Stomach (tissue), 9 donors: ENCODE data around the gene ARHGEF1. TPM values are rescaled to one million over a fixed set of nuclear protein-coding genes. Genes with fewer than 3 reads are reported as not detected.

Experiments
- DNase-seq, 2 donors: peaks; one replicate each; pipeline versions ENCODE4 v3.0.0 to v3.0.0-alpha.2; 2013 to 2019
- H3K27ac ChIP-seq, 5 donors: fragments of 200-600 bp in 4 of 5; sonication (generic) in 4 of 5; one replicate each; pipeline ENCODE4 v1.5.1; 2013 to 2019; ENCODE audit warnings: mild to moderate bottlenecking in 1 of 5, moderate library complexity in 1 of 5
- H3K27me3 ChIP-seq, 3 donors: fragments of 200-600 bp; sonication (generic); one replicate each; pipeline ENCODE4 v1.5.1; 2017 to 2019; ENCODE audit warnings: mixed run types in 1 of 3
- H3K36me3 ChIP-seq, 4 donors: fragments of 200-600 bp; sonication (generic); 1 replicate in 3 of 4; 2 replicates in 1 of 4; pipeline ENCODE4 v1.5.1; 2016 to 2019
- H3K4me1 ChIP-seq, 4 donors: fragments of 200-600 bp; sonication (generic); one replicate each; pipeline ENCODE4 v1.5.1; 2016 to 2019
- H3K4me3 ChIP-seq, 4 donors: fragments of 200-600 bp; sonication (generic) in 3 of 4; one replicate each; pipeline ENCODE4 v1.5.1; 2016 to 2019; ENCODE audit warnings: mild to moderate bottlenecking in 1 of 4
- H3K9me3 ChIP-seq, 4 donors: fragments of 200-600 bp; sonication (generic); one replicate each; pipeline ENCODE4 v1.5.1; 2016 to 2019
- EP300 ChIP-seq: sonication (generic); formaldehyde crosslinking; IDR thresholded peaks from one replicate; pipeline ENCODE4 v1.6.1; 2017; ENCODE audit warnings: antibody characterized with exemption
- POLR2A ChIP-seq, 4 donors: fragments of 450-650 bp; IDR thresholded peaks; one replicate each; pipeline ENCODE4 v1.6.1; 2016; ENCODE audit warnings: antibody characterized with exemption in 4 of 4, control low read depth in 2 of 4, mild to moderate bottlenecking in 1 of 4, moderate library complexity in 1 of 4
- POLR2AphosphoS5 ChIP-seq, 3 donors: sonication (generic); formaldehyde crosslinking; IDR thresholded peaks; one replicate each; pipeline ENCODE4 v1.6.1; 2016; ENCODE audit warnings: antibody characterized with exemption in 3 of 3
- WGBS, 5 donors: extraction: QIAGEN DNeasy Blood & Tissue Kit in 3 of 5; methylation state at CpG; one replicate each; pipeline versions ENCODE4 v1.1.5 to v1.1.7; 2013 to 2018; 5-methylcytosine and 5-hydroxymethylcytosine counted together
- intact Hi-C: fragments of 100-400 bp; cut with DNase I; formaldehyde crosslinking; loops from one replicate; pipeline ENCODE4 v1.15.1; 2023; ENCODE audit warnings: low total_unique reads
- polyA plus RNA-seq, 3 donors: library from polyadenylated mRNA; stranded (reverse); fragments of 200-250 nt; gene quantifications; one replicate each; pipeline ENCODE4 v1.2.3, GENCODE V29; 2013
- total RNA-seq, 5 donors: library from RNA; depleted of rRNA; stranded (reverse); fragments of >200 nt; gene quantifications; one replicate each; pipeline versions ENCODE4 v1.1.0 to v1.2.3, GENCODE V29; 2014 to 2016
- TF ChIP-seq, protein P1 (sequence below), 7 experiments: fragments of 450-650 bp in 4 of 7; fragments of 200-600 bp in 3 of 7; sonication (generic) in 3 of 7; IDR thresholded peaks; one replicate each; pipeline ENCODE4 v1.5.1; 2016 to 2019; ENCODE audit warnings: antibody characterized with exemption in 7 of 7, control low read depth in 2 of 7, mild to moderate bottlenecking in 1 of 7
- donor health status: healthy with polysubstance abuse.
- donor health status: Bipolar disorder and iron deficiency.
- donor health status: healthy.

ARHGEF1 gene
- total and polyA plus RNA-seq, 8 donors, result 40.8 to 329 (median 143) TPM

DNA sequence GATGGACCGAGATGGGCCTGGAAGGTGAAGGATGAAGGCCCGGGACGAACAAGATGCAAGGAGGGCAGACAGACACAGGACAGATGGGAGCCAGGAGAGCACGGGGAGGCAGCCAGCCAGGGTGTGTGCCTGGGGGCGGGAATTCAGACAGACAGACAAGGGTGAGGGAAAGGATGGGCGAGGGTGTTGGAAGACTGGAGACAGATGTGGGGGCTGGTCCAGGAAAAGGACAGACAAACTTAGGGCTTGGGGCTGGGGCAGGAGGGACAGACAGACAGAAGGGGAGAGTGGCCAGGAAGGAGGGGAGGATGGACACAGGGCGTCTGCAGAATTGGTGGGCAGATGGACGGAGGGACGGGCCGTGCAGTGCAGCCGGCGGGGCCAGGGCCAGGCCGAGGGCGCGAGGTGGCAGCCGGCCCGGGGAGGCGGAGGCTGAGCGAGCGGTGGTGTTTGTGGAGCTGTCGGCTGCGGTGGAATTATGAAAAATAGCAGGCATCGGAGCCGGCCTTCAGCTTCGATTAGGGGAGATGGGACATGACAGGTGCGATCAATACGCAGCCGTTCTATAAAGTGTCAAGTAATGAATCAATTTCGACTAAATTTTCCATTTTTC lies 49.8 kb downstream of the ARHGEF1 start:
- no peak overlapping the region for H3K27ac ChIP-seq
- H3K36me3 ChIP-seq, result no peaks in the 10 kb centered on the region
- TF ChIP-seq POLR2AphosphoS5 (IDR thresholded peaks at IDR 0.05) (no peak), EP300 (no peak), POLR2A (IDR thresholded peaks at IDR 0.05) (no peak)
- TF ChIP-seq, protein P1, sequence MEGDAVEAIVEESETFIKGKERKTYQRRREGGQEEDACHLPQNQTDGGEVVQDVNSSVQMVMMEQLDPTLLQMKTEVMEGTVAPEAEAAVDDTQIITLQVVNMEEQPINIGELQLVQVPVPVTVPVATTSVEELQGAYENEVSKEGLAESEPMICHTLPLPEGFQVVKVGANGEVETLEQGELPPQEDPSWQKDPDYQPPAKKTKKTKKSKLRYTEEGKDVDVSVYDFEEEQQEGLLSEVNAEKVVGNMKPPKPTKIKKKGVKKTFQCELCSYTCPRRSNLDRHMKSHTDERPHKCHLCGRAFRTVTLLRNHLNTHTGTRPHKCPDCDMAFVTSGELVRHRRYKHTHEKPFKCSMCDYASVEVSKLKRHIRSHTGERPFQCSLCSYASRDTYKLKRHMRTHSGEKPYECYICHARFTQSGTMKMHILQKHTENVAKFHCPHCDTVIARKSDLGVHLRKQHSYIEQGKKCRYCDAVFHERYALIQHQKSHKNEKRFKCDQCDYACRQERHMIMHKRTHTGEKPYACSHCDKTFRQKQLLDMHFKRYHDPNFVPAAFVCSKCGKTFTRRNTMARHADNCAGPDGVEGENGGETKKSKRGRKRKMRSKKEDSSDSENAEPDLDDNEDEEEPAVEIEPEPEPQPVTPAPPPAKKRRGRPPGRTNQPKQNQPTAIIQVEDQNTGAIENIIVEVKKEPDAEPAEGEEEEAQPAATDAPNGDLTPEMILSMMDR (IDR thresholded peaks at IDR 0.05), result no peak
- H3K4me3 ChIP-seq, result no peak overlapping the region
- peaks cover 13 to 100% (median 61%) of the 10 kb centered on the region in 3 donors for H3K27me3 ChIP-seq
- H3K4me1 ChIP-seq, result peaks cover 23 to 48% (median 28%) of the 10 kb centered on the region in 4 donors
- intact Hi-C loops, result loop anchor here (10.0 kb wide), 1 partner anchor 58 kb away; the partner anchor contains the start of gene CD79A
- WGBS, 5 donors, result 34 to 39% (median 37%) methylated on average over 29 of the region's 29 CpGs
- DNase-seq, result no peak
- H3K9me3 ChIP-seq, result no peaks in the 10 kb centered on the region

- Histone ChIP-seq H3K36me3 (no peaks in the 10 kb centered on the region), H3K4me1 (peaks cover 13 to 38% (median 17%) of the 10 kb centered on the region in 4 donors), H3K4me3 (no peak overlapping the region), H3K27me3 (peaks cover 7 to 99% (median 51%) of the 10 kb centered on the region in 3 donors), H3K27ac (no peak overlapping the region), H3K9me3 (no peaks in the 10 kb centered on the region)
- intact Hi-C loops, result loop anchor here (10.0 kb wide), 1 partner anchor 59 kb away; the partner anchor contains the start of gene CD79A
- 73 to 77% (median 75%) methylated on average over 7 of the region's 7 CpGs for WGBS, 5 donors
- no peak for DNase-seq
- TF ChIP-seq, protein P1 (IDR thresholded peaks at IDR 0.05), result no peak
- no peak for TF ChIP-seq POLR2A (IDR thresholded peaks at IDR 0.05)
- TF ChIP-seq EP300, result no peak
- no peak for TF ChIP-seq POLR2AphosphoS5 (IDR thresholded peaks at IDR 0.05)
These were observed 50.9 kb downstream of the ARHGEF1 start for GRCh38 chr19:41933693-41934426.

- 23 to 29% (median 26%) methylated on average over 7 of the region's 7 CpGs for WGBS, 5 donors
- no peak for TF ChIP-seq EP300
- TF ChIP-seq, protein P1 (IDR thresholded peaks at IDR 0.05), result peak in 5 of 7 experiments; percentile 56 to 84 (median 81)
- Histone ChIP-seq H3K4me3 (no peak overlapping the region), H3K27ac (no peak overlapping the region), H3K4me1 (peaks cover 7 to 33% (median 15%) of the 10 kb centered on the region in 4 donors), H3K9me3 (no peaks in the 10 kb centered on the region), H3K27me3 (peaks cover 8 to 99% (median 45%) of the 10 kb centered on the region in 3 donors), H3K36me3 (no peaks in the 10 kb centered on the region)
- intact Hi-C loops, result loop anchor here (10.0 kb wide), 1 partner anchor 60 kb away; the partner anchor contains the start of gene CD79A
- peak; percentile 77 to 89 for DNase-seq
These were observed 51.9 kb downstream of the ARHGEF1 start for GRCh38 chr19:41934849-41935374.

DNA sequence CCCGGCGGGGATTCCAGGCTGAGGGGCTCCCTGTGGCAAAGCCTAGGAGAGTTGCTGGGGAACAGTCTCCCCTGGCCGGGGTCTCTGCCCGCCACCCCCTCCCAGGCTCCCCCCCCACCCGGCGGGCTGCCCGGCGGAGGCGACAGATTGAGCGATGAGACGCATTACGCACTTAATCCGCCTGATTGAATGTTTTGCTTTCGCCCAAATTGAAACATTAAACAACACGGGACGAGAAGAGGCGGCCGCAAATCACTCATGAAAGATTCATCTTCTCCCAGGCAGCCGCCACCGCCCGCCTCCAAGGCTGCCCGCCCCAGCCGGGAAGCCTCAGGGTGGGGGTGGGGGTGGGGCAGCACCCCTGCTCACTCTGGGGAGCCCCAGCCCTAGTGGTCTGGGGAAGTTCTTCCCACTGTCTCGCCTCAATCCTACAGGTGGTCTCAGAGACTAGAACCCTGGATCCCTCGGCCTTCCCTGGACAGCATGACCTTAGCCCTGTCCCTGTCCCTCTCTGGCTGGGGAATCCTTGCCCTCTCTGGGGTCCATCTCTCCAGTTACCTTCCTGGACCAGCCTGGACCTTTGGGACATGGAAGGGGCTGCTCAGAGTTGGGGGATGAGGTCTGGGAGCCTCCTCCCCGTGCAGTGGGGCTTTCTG lies 52.9 kb downstream of the ARHGEF1 start:
- Histone ChIP-seq H3K27me3 (peaks cover 12 to 99% (median 45%) of the 10 kb centered on the region in 3 donors), H3K4me3 (no peak overlapping the region), H3K9me3 (no peaks in the 10 kb centered on the region), H3K4me1 (peaks cover 17 to 42% (median 25%) of the 10 kb centered on the region in 4 donors), H3K36me3 (no peaks in the 10 kb centered on the region), H3K27ac (no peak overlapping the region)
- intact Hi-C loops, result loop anchor here (10.0 kb wide), 1 partner anchor 61 kb away; the partner anchor contains the start of gene CD79A
- WGBS, 5 donors, result 22 to 37% (median 24%) methylated on average over 12 to 26 of the region's 26 CpGs
- DNase-seq, result peak in 1 of 2 donors; percentile 19
- TF ChIP-seq POLR2AphosphoS5 (IDR thresholded peaks at IDR 0.05) (no peak), POLR2A (IDR thresholded peaks at IDR 0.05) (no peak), EP300 (no peak)
- TF ChIP-seq, protein P1 (IDR thresholded peaks at IDR 0.05), result no peak
